ENCODE measurements around the gene RYR3. TPM values are rescaled to one million over a fixed set of nuclear protein-coding genes. Genes with fewer than 3 reads are reported as not detected.

The RYR3 gene
- total RNA-seq, 1 experiment from 2014 or later: not detected

- no peaks in the 10 kb centered on the region for H3K36me3 ChIP-seq (ENCODE audit: low read depth, low read length)
- ChIA-PET CTCF (no interaction called here), POLR2A (ENCODE audit: unreplicated experiment) (no interaction called here)
- H3K4me3 ChIP-seq (ENCODE audit: low read length): no peak overlapping the region
- H3K27me3 ChIP-seq (ENCODE audit: low read length): peaks cover 89% of the 10 kb centered on the region
- H4K20me1 ChIP-seq (ENCODE audit: low read length): no peaks in the 10 kb centered on the region
- H3K9me3 ChIP-seq (ENCODE audit: low read length): no peaks in the 10 kb centered on the region
- no TSS peak for BruUV-seq (replicated peaks)
- DNase-seq (no peak), ATAC-seq (no peak)
- H3K9me2 ChIP-seq (replicated peaks; ENCODE audit: low read length): no peaks in the 10 kb centered on the region
- H3F3A ChIP-seq (ENCODE audit: low read length, unreplicated experiment): no peaks in the 10 kb centered on the region
- intact Hi-C loops (cut with micrococcal nuclease): no loop called here
- no peak overlapping the region for H3K4me2 ChIP-seq (ENCODE audit: low read length)
- no peak overlapping the region for H3K9ac ChIP-seq (ENCODE audit: low read length)
- H2AFZ ChIP-seq (ENCODE audit: low read length): no peak overlapping the region
- no peaks in the 10 kb centered on the region for H3K4me1 ChIP-seq (ENCODE audit: insufficient read depth, low read length)
- no peak overlapping the region for H3K27ac ChIP-seq (ENCODE audit: low read length)
- no peaks in the 10 kb centered on the region for H3K79me2 ChIP-seq (ENCODE audit: low read length)
- TF ChIP-seq, protein P1, sequence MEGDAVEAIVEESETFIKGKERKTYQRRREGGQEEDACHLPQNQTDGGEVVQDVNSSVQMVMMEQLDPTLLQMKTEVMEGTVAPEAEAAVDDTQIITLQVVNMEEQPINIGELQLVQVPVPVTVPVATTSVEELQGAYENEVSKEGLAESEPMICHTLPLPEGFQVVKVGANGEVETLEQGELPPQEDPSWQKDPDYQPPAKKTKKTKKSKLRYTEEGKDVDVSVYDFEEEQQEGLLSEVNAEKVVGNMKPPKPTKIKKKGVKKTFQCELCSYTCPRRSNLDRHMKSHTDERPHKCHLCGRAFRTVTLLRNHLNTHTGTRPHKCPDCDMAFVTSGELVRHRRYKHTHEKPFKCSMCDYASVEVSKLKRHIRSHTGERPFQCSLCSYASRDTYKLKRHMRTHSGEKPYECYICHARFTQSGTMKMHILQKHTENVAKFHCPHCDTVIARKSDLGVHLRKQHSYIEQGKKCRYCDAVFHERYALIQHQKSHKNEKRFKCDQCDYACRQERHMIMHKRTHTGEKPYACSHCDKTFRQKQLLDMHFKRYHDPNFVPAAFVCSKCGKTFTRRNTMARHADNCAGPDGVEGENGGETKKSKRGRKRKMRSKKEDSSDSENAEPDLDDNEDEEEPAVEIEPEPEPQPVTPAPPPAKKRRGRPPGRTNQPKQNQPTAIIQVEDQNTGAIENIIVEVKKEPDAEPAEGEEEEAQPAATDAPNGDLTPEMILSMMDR (conservative IDR thresholded peaks at IDR 0.05; ENCODE audit: low read depth, low read length): no peak
- TF ChIP-seq EZH2phosphoT487 (IDR thresholded peaks at IDR 0.05; ENCODE audit: borderline replicate concordance, low read length): no peak
- TF ChIP-seq EZH2 (IDR thresholded peaks at IDR 0.05; ENCODE audit: low read length, unreplicated experiment): no peak
Measured at GRCh38 chr15:33503681-33504080, 192.9 kb downstream of the RYR3 start.

- DNase-seq (no peak), ATAC-seq (no peak)
- H3K4me2 ChIP-seq (ENCODE audit: low read length): no peak overlapping the region
- no peak overlapping the region for H2AFZ ChIP-seq (ENCODE audit: low read length)
- H3K79me2 ChIP-seq (ENCODE audit: low read length): no peaks in the 10 kb centered on the region
- no peaks in the 10 kb centered on the region for H3K9me3 ChIP-seq (ENCODE audit: low read length)
- POLR2A ChIA-PET (ENCODE audit: unreplicated experiment): no interaction called here
- BruUV-seq (replicated peaks): no TSS peak
- TF ChIP-seq, protein P1 (conservative IDR thresholded peaks at IDR 0.05; ENCODE audit: low read depth, low read length): no peak
- TF ChIP-seq EZH2phosphoT487 (IDR thresholded peaks at IDR 0.05; ENCODE audit: borderline replicate concordance, low read length) (no peak), EZH2 (IDR thresholded peaks at IDR 0.05; ENCODE audit: low read length, unreplicated experiment) (no peak)
- H3K27ac ChIP-seq (ENCODE audit: low read length): no peak overlapping the region
- H3F3A ChIP-seq (ENCODE audit: low read length, unreplicated experiment): no peaks in the 10 kb centered on the region
- H3K4me1 ChIP-seq (ENCODE audit: insufficient read depth, low read length): no peaks in the 10 kb centered on the region
- H3K9ac ChIP-seq (ENCODE audit: low read length): no peak overlapping the region
- CTCF ChIA-PET: no interaction called here
- peaks cover 89% of the 10 kb centered on the region for H3K27me3 ChIP-seq (ENCODE audit: low read length)
- H3K9me2 ChIP-seq (replicated peaks; ENCODE audit: low read length): no peaks in the 10 kb centered on the region
- H3K36me3 ChIP-seq (ENCODE audit: low read depth, low read length): no peaks in the 10 kb centered on the region
- no peak overlapping the region for H3K4me3 ChIP-seq (ENCODE audit: low read length)
- intact Hi-C loops (cut with micrococcal nuclease): no loop called here
- 0 out of 2 replicates have a peak, but pooled peaks cover 3% of the 10 kb centered on the region for H4K20me1 ChIP-seq (ENCODE audit: low read length)
Measured at GRCh38 chr15:33506781-33507296, 196.1 kb downstream of the RYR3 start.

DNA sequence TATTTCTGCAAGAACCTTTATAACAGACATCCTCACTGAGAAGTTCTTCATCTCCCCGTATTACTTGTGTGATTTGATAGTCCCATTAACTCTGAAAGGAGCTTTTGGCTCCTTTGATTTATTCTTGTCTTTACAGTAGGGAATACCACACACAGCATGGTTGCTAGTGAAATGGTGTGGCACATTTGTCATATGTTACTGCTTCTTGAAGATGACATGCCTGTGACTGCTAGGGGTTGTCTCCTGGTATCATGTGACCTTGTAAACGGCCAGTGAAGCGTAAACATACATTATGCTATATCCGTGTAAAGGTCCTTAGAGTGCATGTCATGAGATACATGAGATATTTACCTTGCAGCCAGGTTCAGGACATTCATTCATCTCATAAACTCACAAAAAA is 197.9 kb downstream of the RYR3 start:
- no TSS peak for BruUV-seq (replicated peaks)
- intact Hi-C loops (cut with micrococcal nuclease): no loop called here
- Histone ChIP-seq H4K20me1 (ENCODE audit: low read length) (0 out of 2 replicates have a peak, but pooled peaks cover 3% of the 10 kb centered on the region), H3K9me3 (ENCODE audit: low read length) (no peaks in the 10 kb centered on the region), H3K9me2 (replicated peaks; ENCODE audit: low read length) (no peaks in the 10 kb centered on the region), H3K9ac (ENCODE audit: low read length) (no peak overlapping the region), H2AFZ (ENCODE audit: low read length) (no peak overlapping the region), H3K4me3 (ENCODE audit: low read length) (no peak overlapping the region), H3K79me2 (ENCODE audit: low read length) (no peaks in the 10 kb centered on the region), H3K4me2 (ENCODE audit: low read length) (no peak overlapping the region), H3K27me3 (ENCODE audit: low read length) (peaks cover 89% of the 10 kb centered on the region), H3K36me3 (ENCODE audit: low read depth, low read length) (no peaks in the 10 kb centered on the region), H3K27ac (ENCODE audit: low read length) (no peak overlapping the region), H3F3A (ENCODE audit: low read length, unreplicated experiment) (no peaks in the 10 kb centered on the region), H3K4me1 (ENCODE audit: insufficient read depth, low read length) (no peaks in the 10 kb centered on the region)
- ATAC-seq (no peak), DNase-seq (no peak)
- ChIA-PET POLR2A (ENCODE audit: unreplicated experiment) (no interaction called here), CTCF (no interaction called here)
- TF ChIP-seq EZH2 (IDR thresholded peaks at IDR 0.05; ENCODE audit: low read length, unreplicated experiment): no peak
- TF ChIP-seq, protein P1 (conservative IDR thresholded peaks at IDR 0.05; ENCODE audit: low read depth, low read length): no peak
- no peak for TF ChIP-seq EZH2phosphoT487 (IDR thresholded peaks at IDR 0.05; ENCODE audit: borderline replicate concordance, low read length)
